ENCODE data around the gene NEMP2.

DNA sequence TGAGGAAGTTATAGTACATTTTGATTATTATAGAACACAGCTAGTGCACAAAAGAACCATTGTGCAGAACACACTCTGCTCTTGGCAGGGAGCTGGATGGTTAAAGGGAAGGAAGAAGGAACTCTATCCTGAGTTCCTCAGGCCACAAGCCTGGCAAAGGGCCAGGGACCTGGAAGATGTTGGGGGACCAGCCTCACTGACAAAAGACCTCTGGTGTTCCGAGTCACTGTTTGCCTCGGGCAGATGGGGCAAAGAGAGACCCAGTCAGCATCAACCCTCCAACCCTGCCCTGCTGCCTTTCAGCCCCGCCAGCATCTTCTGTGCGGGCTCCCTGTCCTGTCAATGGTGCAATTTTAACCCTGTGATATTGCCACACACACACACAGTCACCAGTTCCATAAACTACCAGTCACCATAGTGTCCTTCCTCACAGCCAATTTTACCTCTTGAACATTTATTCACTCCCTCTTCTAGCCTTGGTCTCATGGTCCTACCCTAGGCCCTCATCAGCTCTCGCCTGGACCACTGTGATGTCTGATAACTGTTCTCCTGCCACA is 21.9 kb downstream of the NEMP2 start:
- TF ChIP-seq CTCF (optimal IDR thresholded peaks at IDR 0.05 in 1 of 3, IDR thresholded peaks at IDR 0.05 in 1 of 3, conservative IDR thresholded peaks at IDR 0.05 in 1 of 3; ENCODE audit: extremely low read depth in 1 of 3, insufficient read depth in 2 of 3, low read length in 3 of 3) (no peak), EZH2 (IDR thresholded peaks at IDR 0.05; ENCODE audit: low read length) (no peak)
